GM23338 (cell line): Measurements from ENCODE around the gene MYO5B.

Source experiments
- CREB1 ChIP-seq: fragments of 250-450 bp; sonication (Bioruptor Pico); IDR thresholded peaks from 2 replicates; pipeline ENCODE4 v1.5.0; 2020; ENCODE audit warnings: low read depth, mild to moderate bottlenecking, moderate library complexity
- CTCF ChIP-seq, 2 experiments: fragments of 200-600 bp in 1 of 2; sonication (generic) in 1 of 2; conservative IDR thresholded peaks; 2 replicates each; pipeline versions ENCODE4 v1.5.1 to v1.6.1; 2016 to 2017; ENCODE audit warnings: antibody characterized with exemption in 2 of 2, low read depth in 2 of 2, mild to moderate bottlenecking in 2 of 2, moderate library complexity in 1 of 2
- EZH2 ChIP-seq: fragments of 200-600 bp; sonication (generic); IDR thresholded peaks from one replicate; pipeline ENCODE4 v1.8.0; 2017; ENCODE audit warnings: antibody characterized with exemption, mild to moderate bottlenecking, low read depth; ENCODE audit not compliant: unreplicated experiment
- EZH2phosphoT487 ChIP-seq: fragments of 200-600 bp; sonication (generic); IDR thresholded peaks from one replicate; pipeline ENCODE4 v1.8.1; 2018; ENCODE audit warnings: antibody characterized with exemption; ENCODE audit not compliant: unreplicated experiment
- JUNB ChIP-seq: IDR thresholded peaks from one replicate; pipeline ENCODE4 v1.6.1; 2016; ENCODE audit warnings: antibody characterized with exemption; ENCODE audit not compliant: unreplicated experiment
- NANOG ChIP-seq: IDR thresholded peaks from 2 replicates; pipeline ENCODE4 v1.6.1; 2016; ENCODE audit warnings: antibody characterized with exemption, borderline replicate concordance
- POLR2AphosphoS5 ChIP-seq: IDR thresholded peaks from 2 replicates; pipeline ENCODE4 v1.6.1; 2016; ENCODE audit warnings: antibody characterized with exemption, low read depth
- REST ChIP-seq: IDR thresholded peaks from one replicate; pipeline ENCODE4 v1.6.1; 2018; ENCODE audit warnings: antibody characterized with exemption; ENCODE audit not compliant: unreplicated experiment

GRCh38 chr18:49907346-49907929, 287.5 kb downstream of the MYO5B start:
- no peak for TF ChIP-seq CTCF (conservative IDR thresholded peaks at IDR 0.05; ENCODE audit: low read depth in 2 of 2)
- no peak for TF ChIP-seq JUNB
- TF ChIP-seq CREB1, result no peak
- TF ChIP-seq POLR2AphosphoS5, result no peak
- no peak for TF ChIP-seq REST
- TF ChIP-seq EZH2, result no peak
- no peak for TF ChIP-seq NANOG
- no peak for TF ChIP-seq EZH2phosphoT487
